CD14-positive monocyte (primary cell): ENCODE measurements around the gene IFI27. TPM values are rescaled to one million over a fixed set of nuclear protein-coding genes. Genes with fewer than 3 reads are reported as not detected.

Experiments used
- DNase-seq, 3 donors: peaks; one replicate each; pipeline ENCODE4 v3.0.0-alpha.2; 2011 to 2022
- H2AFZ ChIP-seq: 2 replicates; pipeline ENCODE4 v1.6.0; 2012; ENCODE audit warnings: mild to moderate bottlenecking, low read depth, low read length, inconsistent platforms; ENCODE audit not compliant: insufficient read depth, poor library complexity, severe bottlenecking
- H3K27ac ChIP-seq, 2 donors: 1 replicate in 1 of 2; 2 replicates in 1 of 2; pipeline ENCODE4 v1.5.1; 2012 to 2013; ENCODE audit warnings: low read length in 2 of 2, control low read depth in 1 of 2, inconsistent platforms in 1 of 2, low read depth in 1 of 2, mild to moderate bottlenecking in 1 of 2
- H3K27me3 ChIP-seq, 2 donors: one replicate each; pipeline versions ENCODE4 v1.6.0 to v1.6.1; 2011 to 2013; ENCODE audit warnings: low read length in 2 of 2; ENCODE audit not compliant: control insufficient read depth in 2 of 2, insufficient read depth in 2 of 2
- H3K36me3 ChIP-seq, 2 donors: replicated peaks in 1 of 2; 1 replicate in 1 of 2; 2 replicates in 1 of 2; pipeline versions ENCODE4 v1.5.1 to v1.6.1; 2012 to 2013; ENCODE audit warnings: low read length in 2 of 2, control low read depth in 1 of 2, inconsistent platforms in 1 of 2, mild to moderate bottlenecking in 1 of 2; ENCODE audit not compliant: insufficient read depth in 2 of 2, control insufficient read depth in 1 of 2
- H3K4me1 ChIP-seq, 2 donors: 1 replicate in 1 of 2; 2 replicates in 1 of 2; pipeline versions ENCODE4 v1.5.1 to v1.6.1; 2012 to 2013; ENCODE audit warnings: low read length in 2 of 2, control low read depth in 1 of 2, inconsistent platforms in 1 of 2, mild to moderate bottlenecking in 1 of 2, moderate library complexity in 1 of 2; ENCODE audit not compliant: insufficient read depth in 2 of 2, control insufficient read depth in 1 of 2
- H3K4me2 ChIP-seq: replicated peaks from 2 replicates; pipeline ENCODE3; 2012; ENCODE audit warnings: low read length, moderate library complexity, mild to moderate bottlenecking; ENCODE audit not compliant: poor library complexity, severe bottlenecking; ENCODE audit errors: extremely low read depth
- H3K4me3 ChIP-seq, 3 experiments: fragments of 200-600 bp in 1 of 3; sonication (generic) in 1 of 3; replicated peaks in 1 of 3; 1 replicate in 2 of 3; 2 replicates in 1 of 3; pipeline ENCODE4 v1.5.1; 2011 to 2013; ENCODE audit warnings: low read length in 3 of 3, mild to moderate bottlenecking in 3 of 3, control low read depth in 2 of 3, low read depth in 2 of 3, inconsistent platforms in 1 of 3, moderate library complexity in 1 of 3
- H3K79me2 ChIP-seq: 2 replicates; pipeline ENCODE4 v1.6.0; 2012; ENCODE audit warnings: mild to moderate bottlenecking, control low read depth, inconsistent platforms, low read length, moderate library complexity; ENCODE audit not compliant: insufficient read depth
- H3K9ac ChIP-seq: 2 replicates; pipeline ENCODE4 v1.6.0; 2017; ENCODE audit warnings: low read length, mild to moderate bottlenecking; ENCODE audit not compliant: insufficient read depth, poor library complexity, severe bottlenecking
- H3K9me3 ChIP-seq, 2 donors: replicated peaks in 1 of 2; 1 replicate in 1 of 2; 2 replicates in 1 of 2; pipeline versions ENCODE4 v1.5.1 to v1.6.1; 2012 to 2013; ENCODE audit warnings: low read length in 2 of 2, control low read depth in 1 of 2; ENCODE audit not compliant: control insufficient read depth in 1 of 2, insufficient read depth in 1 of 2
- H4K20me1 ChIP-seq: 2 replicates; pipeline ENCODE4 v1.6.0; 2012; ENCODE audit warnings: mild to moderate bottlenecking, low read length, control low read depth, moderate library complexity; ENCODE audit not compliant: insufficient read depth
- H3K27ac Mint-ChIP-seq, 7 donors: one replicate each; pipeline ENCODE4 v1.8.0; 2020; ENCODE audit warnings: mild to moderate bottlenecking in 7 of 7, mixed read lengths in 7 of 7, moderate library complexity in 6 of 7, inconsistent platforms in 2 of 7
- H3K27me3 Mint-ChIP-seq, 3 donors: one replicate each; pipeline ENCODE4 v1.8.0; 2021 to 2022; ENCODE audit warnings: low read depth in 3 of 3, mild to moderate bottlenecking in 3 of 3, mixed read lengths in 3 of 3, moderate library complexity in 3 of 3, inconsistent platforms in 1 of 3
- H3K36me3 Mint-ChIP-seq, 2 donors: one replicate each; pipeline ENCODE4 v1.8.0; 2020; ENCODE audit warnings: mixed read lengths in 2 of 2, inconsistent platforms in 1 of 2, mild to moderate bottlenecking in 1 of 2
- H3K4me1 Mint-ChIP-seq: one replicate; pipeline ENCODE4 v1.8.0; 2020; ENCODE audit warnings: mild to moderate bottlenecking, mixed read lengths
- H3K4me3 Mint-ChIP-seq, 2 donors: one replicate each; pipeline ENCODE4 v1.8.0; 2020; ENCODE audit warnings: mild to moderate bottlenecking in 2 of 2, mixed read lengths in 2 of 2, moderate library complexity in 1 of 2
- H3K9me3 Mint-ChIP-seq, 7 donors: one replicate each; pipeline ENCODE4 v1.8.0; 2020 to 2022; ENCODE audit warnings: mixed read lengths in 7 of 7, mild to moderate bottlenecking in 6 of 7, moderate library complexity in 6 of 7, inconsistent platforms in 2 of 7
- WGBS: methylation state at CpG from one replicate; pipeline ENCODE4 v1.1.5; 2013; ENCODE audit warnings: missing lambda C conversion rate; ENCODE audit not compliant: insufficient coverage; 5-methylcytosine and 5-hydroxymethylcytosine counted together
- intact Hi-C, 2 donors: fragments of 100-400 bp; cut with micrococcal nuclease; formaldehyde crosslinking; loops; one replicate each; pipeline versions ENCODE4 v1.15.0 to v1.15.1; 2023
- polyA plus RNA-seq, 3 donors: library from polyadenylated mRNA; depleted of rRNA in 1 of 3; unstranded in 2 of 3; stranded (reverse) in 1 of 3; fragments of 300-500 nt in 2 of 3; fragments of >200 nt in 1 of 3; fragmentation: Illumina TruSeq in 2 of 3; gene quantifications; 1 replicate in 2 of 3; 2 replicates in 1 of 3; pipeline ENCODE4 v1.2.3, GENCODE V29; 2012 to 2021
- TF ChIP-seq, protein P1 (sequence below): fragments of 200-600 bp; IDR thresholded peaks from one replicate; pipeline ENCODE4 v1.8.0; 2022; ENCODE audit warnings: antibody characterized with exemption, mild to moderate bottlenecking

IFI27 gene
- polyA plus RNA-seq, 3 donors = 3.0 to 3.9 (median 3.3) TPM

DNA sequence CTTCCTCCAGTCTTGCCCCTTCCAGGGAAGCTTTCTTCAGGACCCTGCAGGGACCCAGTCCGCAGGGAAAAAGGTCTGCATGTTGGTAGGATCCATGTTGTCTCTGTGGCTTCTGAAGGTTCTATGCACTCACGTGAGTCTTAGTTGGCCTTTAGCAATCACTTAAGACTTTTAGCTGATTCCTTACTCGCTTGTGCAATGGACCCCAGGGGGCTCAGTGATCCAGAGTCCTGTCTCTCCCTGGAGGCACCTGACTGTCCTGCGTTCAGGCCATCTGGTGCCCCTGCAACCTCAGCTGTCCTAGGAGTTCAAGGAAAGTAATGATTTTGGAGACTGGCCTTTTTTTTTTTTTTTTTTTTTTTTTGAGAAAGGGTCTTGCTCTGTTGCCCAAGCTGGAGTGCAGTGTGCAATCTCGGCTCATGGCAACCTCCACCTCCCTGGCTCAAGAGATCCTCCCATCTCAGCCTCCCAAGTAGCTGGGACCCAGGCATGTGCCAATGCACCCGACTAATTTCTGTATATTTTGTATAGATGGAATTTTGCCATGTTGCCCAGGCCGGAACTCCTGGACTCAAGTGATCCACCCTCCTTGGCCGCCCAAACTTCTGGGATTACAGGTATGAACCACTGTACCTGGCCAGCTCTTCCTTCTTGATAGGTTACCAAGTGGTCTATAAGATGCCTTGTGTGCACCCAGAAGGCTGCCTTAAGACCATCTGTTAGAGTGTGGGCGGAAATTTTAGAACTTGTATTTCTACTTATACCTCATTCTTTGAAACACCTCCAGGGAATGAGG is 14.2 kb downstream of the IFI27 start:
- Histone ChIP-seq H4K20me1 (no peaks in the 10 kb centered on the region), H3K9ac (no peak overlapping the region), H3K27me3 (peaks cover 0 to 2% of the 10 kb centered on the region in 2 donors), H3K27ac (no peak overlapping the region), H3K4me3 (no peak overlapping the region), H3K4me1 (peaks cover 9 to 17% of the 10 kb centered on the region in 2 donors), H2AFZ (no peak overlapping the region), H3K4me2 (no peak overlapping the region), H3K36me3 (peaks cover 13 to 15% of the 10 kb centered on the region in 2 donors), H3K9me3 (peaks cover 4 to 16% of the 10 kb centered on the region in 2 donors), H3K79me2 (no peaks in the 10 kb centered on the region)
- peak overlapping the region in 1 of 7 donors; percentile 1 for H3K27ac Mint-ChIP-seq
- H3K9me3 Mint-ChIP-seq = peaks cover 6 to 16% (median 11%) of the 10 kb centered on the region in 7 donors
- H3K36me3 Mint-ChIP-seq = peaks cover 6 to 14% of the 10 kb centered on the region in 2 donors
- peaks cover 4 to 9% (median 8%) of the 10 kb centered on the region in 3 donors for H3K27me3 Mint-ChIP-seq
- TF ChIP-seq, protein P1, sequence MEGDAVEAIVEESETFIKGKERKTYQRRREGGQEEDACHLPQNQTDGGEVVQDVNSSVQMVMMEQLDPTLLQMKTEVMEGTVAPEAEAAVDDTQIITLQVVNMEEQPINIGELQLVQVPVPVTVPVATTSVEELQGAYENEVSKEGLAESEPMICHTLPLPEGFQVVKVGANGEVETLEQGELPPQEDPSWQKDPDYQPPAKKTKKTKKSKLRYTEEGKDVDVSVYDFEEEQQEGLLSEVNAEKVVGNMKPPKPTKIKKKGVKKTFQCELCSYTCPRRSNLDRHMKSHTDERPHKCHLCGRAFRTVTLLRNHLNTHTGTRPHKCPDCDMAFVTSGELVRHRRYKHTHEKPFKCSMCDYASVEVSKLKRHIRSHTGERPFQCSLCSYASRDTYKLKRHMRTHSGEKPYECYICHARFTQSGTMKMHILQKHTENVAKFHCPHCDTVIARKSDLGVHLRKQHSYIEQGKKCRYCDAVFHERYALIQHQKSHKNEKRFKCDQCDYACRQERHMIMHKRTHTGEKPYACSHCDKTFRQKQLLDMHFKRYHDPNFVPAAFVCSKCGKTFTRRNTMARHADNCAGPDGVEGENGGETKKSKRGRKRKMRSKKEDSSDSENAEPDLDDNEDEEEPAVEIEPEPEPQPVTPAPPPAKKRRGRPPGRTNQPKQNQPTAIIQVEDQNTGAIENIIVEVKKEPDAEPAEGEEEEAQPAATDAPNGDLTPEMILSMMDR = no peak
- intact Hi-C loops = no loop called here
- H3K4me3 Mint-ChIP-seq = no peak overlapping the region
- 98% methylated on average over 4 of the region's 9 CpGs for WGBS
- peaks cover 10% of the 10 kb centered on the region for H3K4me1 Mint-ChIP-seq
- DNase-seq = no peak

GRCh38 chr14:94125659-94126418 is 15.3 kb downstream of the IFI27 start:
- H3K36me3 Mint-ChIP-seq = peaks cover 6 to 14% of the 10 kb centered on the region in 2 donors
- 94% methylated on average over 4 of the region's 6 CpGs for WGBS
- peaks cover under 1 to 6% (median 3%) of the 10 kb centered on the region in 7 donors for H3K9me3 Mint-ChIP-seq
- Histone ChIP-seq H4K20me1 (no peaks in the 10 kb centered on the region), H3K27me3 (peaks cover 0 to 6% of the 10 kb centered on the region in 2 donors), H3K9me3 (peaks cover 0 to 6% of the 10 kb centered on the region in 2 donors), H3K9ac (no peak overlapping the region), H3K27ac (no peak overlapping the region), H3K36me3 (peaks cover 13 to 15% of the 10 kb centered on the region in 2 donors), H2AFZ (no peak overlapping the region), H3K4me1 (peaks cover 13 to 24% of the 10 kb centered on the region in 2 donors), H3K4me3 (no peak overlapping the region), H3K4me2 (no peak overlapping the region), H3K79me2 (no peaks in the 10 kb centered on the region)
- peaks cover 16% of the 10 kb centered on the region for H3K4me1 Mint-ChIP-seq
- intact Hi-C loops = no loop called here
- TF ChIP-seq, protein P1 = no peak
- DNase-seq = no peak
- peak overlapping the region in 3 of 7 donors; percentile 38 to 79 (median 42) for H3K27ac Mint-ChIP-seq
- no peak overlapping the region for H3K4me3 Mint-ChIP-seq
- H3K27me3 Mint-ChIP-seq = peaks cover 5 to 15% (median 6%) of the 10 kb centered on the region in 3 donors
